Liver (tissue), 9 donors: ENCODE results near the gene LSG1. TPM values are rescaled to one million over a fixed set of nuclear protein-coding genes. Genes with fewer than 3 reads are reported as not detected.

Experiments used
- DNase-seq: peaks from one replicate; pipeline ENCODE4 v3.0.0-alpha.2; 2017; ENCODE audit warnings: low spot score
- H3K27ac ChIP-seq, 2 donors: one replicate each; pipeline ENCODE4 v1.7.0; 2013; ENCODE audit warnings: inconsistent platforms in 2 of 2, low read length in 2 of 2, control low read depth in 1 of 2, low read depth in 1 of 2, mild to moderate bottlenecking in 1 of 2
- H3K27me3 ChIP-seq, 4 donors: one replicate each; pipeline versions ENCODE4 v1.6.1 to v1.7.0; 2013; ENCODE audit warnings: low read length in 3 of 4, inconsistent platforms in 1 of 4, mild to moderate bottlenecking in 1 of 4, moderate library complexity in 1 of 4; ENCODE audit not compliant: control insufficient read depth in 4 of 4, insufficient read depth in 4 of 4
- H3K36me3 ChIP-seq, 4 donors: one replicate each; pipeline versions ENCODE4 v1.6.1 to v1.7.0; 2013; ENCODE audit warnings: low read length in 3 of 4, mild to moderate bottlenecking in 3 of 4, low read depth in 1 of 4, moderate library complexity in 1 of 4; ENCODE audit not compliant: control insufficient read depth in 4 of 4, insufficient read depth in 3 of 4
- H3K4me1 ChIP-seq, 4 donors: one replicate each; pipeline versions ENCODE4 v1.6.1 to v1.7.0; 2013; ENCODE audit warnings: low read length in 3 of 4, mild to moderate bottlenecking in 3 of 4, moderate library complexity in 1 of 4; ENCODE audit not compliant: control insufficient read depth in 4 of 4, insufficient read depth in 4 of 4
- H3K4me3 ChIP-seq, 3 donors: one replicate each; pipeline versions ENCODE4 v1.6.1 to v1.7.0; 2013; ENCODE audit warnings: low read length in 3 of 3, control low read depth in 1 of 3, low read depth in 1 of 3, mild to moderate bottlenecking in 1 of 3
- H3K9ac ChIP-seq, 2 donors: one replicate each; pipeline ENCODE4 v1.7.0; 2013; ENCODE audit warnings: low read length in 2 of 2, mild to moderate bottlenecking in 2 of 2, moderate library complexity in 2 of 2, control low read depth in 1 of 2, low read depth in 1 of 2
- H3K9me3 ChIP-seq, 4 donors: one replicate each; pipeline versions ENCODE4 v1.6.1 to v1.7.0; 2013; ENCODE audit warnings: low read length in 3 of 4; ENCODE audit not compliant: control insufficient read depth in 4 of 4
- EGR1 ChIP-seq, 2 donors: IDR thresholded peaks; 2 replicates each; pipeline ENCODE4 v1.6.1; 2016 to 2018; ENCODE audit warnings: antibody characterized with exemption in 2 of 2, low read depth in 2 of 2
- FOXA1 ChIP-seq: IDR thresholded peaks from 2 replicates; pipeline ENCODE4 v1.6.1; 2016; ENCODE audit warnings: antibody characterized with exemption
- FOXA2 ChIP-seq: IDR thresholded peaks from 2 replicates; pipeline ENCODE4 v1.6.1; 2016; ENCODE audit warnings: antibody characterized with exemption
- GABPA ChIP-seq, 2 donors: IDR thresholded peaks in 1 of 2; conservative IDR thresholded peaks in 1 of 2; 2 replicates each; pipeline ENCODE4 v1.6.1; 2016; ENCODE audit warnings: antibody characterized with exemption in 2 of 2, mild to moderate bottlenecking in 1 of 2, moderate library complexity in 1 of 2
- HNF4A ChIP-seq, 2 donors: conservative IDR thresholded peaks; 2 replicates each; pipeline ENCODE4 v1.6.1; 2016; ENCODE audit warnings: antibody characterized with exemption in 2 of 2, mild to moderate bottlenecking in 2 of 2
- HNF4G ChIP-seq: IDR thresholded peaks from 2 replicates; pipeline ENCODE4 v1.6.1; 2016; ENCODE audit warnings: antibody characterized with exemption
- JUND ChIP-seq, 2 donors: IDR thresholded peaks; 2 replicates each; pipeline ENCODE4 v1.6.1; 2016; ENCODE audit warnings: antibody characterized with exemption in 2 of 2
- NR2F2 ChIP-seq: IDR thresholded peaks from 2 replicates; pipeline ENCODE4 v1.6.1; 2016; ENCODE audit warnings: antibody characterized with exemption
- RAD21 ChIP-seq, 2 donors: IDR thresholded peaks; 2 replicates each; pipeline ENCODE4 v1.6.1; 2016; ENCODE audit warnings: antibody characterized with exemption in 2 of 2, mild to moderate bottlenecking in 2 of 2
- RXRA ChIP-seq, 2 donors: IDR thresholded peaks; 2 replicates each; pipeline ENCODE4 v1.6.1; 2017 to 2018; ENCODE audit warnings: antibody characterized with exemption in 2 of 2, mild to moderate bottlenecking in 1 of 2
- SP1 ChIP-seq: IDR thresholded peaks from 2 replicates; pipeline ENCODE4 v1.6.1; 2018; ENCODE audit warnings: antibody characterized with exemption, mild to moderate bottlenecking
- TAF1 ChIP-seq: conservative IDR thresholded peaks from 2 replicates; pipeline ENCODE4 v1.6.1; 2016; ENCODE audit warnings: antibody characterized with exemption, mild to moderate bottlenecking
- YY1 ChIP-seq: IDR thresholded peaks from 2 replicates; pipeline ENCODE4 v1.6.1; 2016; ENCODE audit warnings: antibody characterized with exemption, mild to moderate bottlenecking
- WGBS: extraction: QIAGEN DNeasy Blood & Tissue Kit; methylation state at CpG from one replicate; pipeline ENCODE4 v1.1.7; 2013; 5-methylcytosine and 5-hydroxymethylcytosine counted together
- polyA plus RNA-seq, 2 donors: library from polyadenylated mRNA; stranded (reverse) in 1 of 2; unstranded in 1 of 2; fragments of 200-250 nt in 1 of 2; fragments of >200 nt in 1 of 2; fragmentation: Nextera tagmentation in 1 of 2; extraction: Ambion mirVana in 1 of 2; gene quantifications; one replicate each; pipeline versions ENCODE4 v1.2.1 to v1.2.3, GENCODE V29; 2013 to 2015
- total RNA-seq, 2 donors: library from RNA; depleted of rRNA; stranded (reverse); fragments of >200 nt; gene quantifications; one replicate each; pipeline ENCODE4 v1.2.3, GENCODE V29; 2014
- TF ChIP-seq, protein P1 (sequence below): IDR thresholded peaks from 2 replicates; pipeline ENCODE4 v1.6.1; 2016; ENCODE audit warnings: antibody characterized with exemption
- TF ChIP-seq, protein P2 (sequence below): IDR thresholded peaks from 2 replicates; pipeline ENCODE4 v1.6.1; 2016; ENCODE audit warnings: antibody characterized with exemption
- TF ChIP-seq, protein P3 (sequence below): fragments of 150-350 bp; IDR thresholded peaks from 2 replicates; pipeline ENCODE4 v1.5.1; 2017; ENCODE audit warnings: improper control_type of control experiment, low read depth, low read length; ENCODE audit not compliant: missing input control
- TF ChIP-seq, protein P4 (sequence below): IDR thresholded peaks from 2 replicates; pipeline ENCODE4 v1.6.1; 2016; ENCODE audit warnings: antibody characterized with exemption, mild to moderate bottlenecking
- donor health status: healthy.
- donor health status: healthy.
- donor health status: healthy.
- donor health status: healthy.
- donor health status: healthy.

Gene LSG1
- total and polyA plus RNA-seq, 4 donors, result 13.6 to 38.5 (median 22.1) TPM

DNA sequence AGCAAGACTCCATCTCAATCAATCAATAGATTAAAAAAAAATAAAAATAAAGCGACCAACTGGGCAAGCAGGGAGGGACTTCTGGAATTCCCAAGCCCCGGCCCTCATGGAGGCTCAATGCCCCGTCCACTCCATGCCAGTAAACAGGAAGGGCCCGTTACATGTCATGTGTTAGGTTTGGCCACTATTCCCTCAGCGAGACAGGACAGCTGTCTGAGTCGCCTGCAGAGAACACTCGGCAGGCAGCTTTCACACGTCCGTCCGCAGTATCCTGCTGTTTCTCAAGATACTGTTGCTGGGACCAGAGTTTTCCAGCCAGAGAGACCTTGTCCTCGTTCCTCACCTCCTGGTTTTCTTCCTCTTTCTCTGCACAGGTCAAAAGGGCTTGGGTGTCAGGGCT is 56.8 kb downstream of the LSG1 start:
- no peaks in the 10 kb centered on the region for H3K4me1 ChIP-seq
- no peaks in the 10 kb centered on the region for H3K9me3 ChIP-seq
- H3K36me3 ChIP-seq, result no peaks in the 10 kb centered on the region
- no peak overlapping the region for H3K4me3 ChIP-seq
- TF ChIP-seq NR2F2 (peak; percentile 69), YY1 (no peak)
- no peak for DNase-seq
- no peak overlapping the region for H3K9ac ChIP-seq
- 82% methylated on average over 11 of the region's 11 CpGs for WGBS
- no peaks in the 10 kb centered on the region for H3K27me3 ChIP-seq
- H3K27ac ChIP-seq, result no peak overlapping the region

DNA sequence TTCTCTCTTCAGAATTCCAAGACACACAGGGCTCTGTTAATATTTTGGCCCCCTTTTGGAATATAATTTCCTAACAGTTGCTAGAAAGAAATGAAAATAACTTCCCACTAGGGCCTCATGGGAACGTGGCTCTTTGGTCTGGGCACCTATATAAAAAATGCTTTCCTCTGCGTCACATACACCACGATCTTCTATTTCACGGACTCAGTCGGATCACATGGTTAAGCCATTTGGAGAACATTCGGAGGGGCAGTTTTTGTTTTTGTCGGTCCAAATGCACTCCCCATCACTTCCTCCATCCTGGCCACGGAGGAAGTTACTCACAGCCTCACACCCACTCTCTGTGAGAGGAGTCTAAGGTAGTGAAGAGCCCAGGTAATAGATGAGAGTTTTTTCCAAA is 59.8 kb downstream of the LSG1 start:
- Histone ChIP-seq H3K4me3 (no peak overlapping the region), H3K4me1 (no peaks in the 10 kb centered on the region), H3K27ac (no peak overlapping the region), H3K36me3 (no peaks in the 10 kb centered on the region), H3K27me3 (no peaks in the 10 kb centered on the region), H3K9me3 (no peaks in the 10 kb centered on the region), H3K9ac (no peak overlapping the region)
- DNase-seq, result no peak
- WGBS, result 82% methylated on average over 8 of the region's 8 CpGs
- no peak for TF ChIP-seq NR2F2
- no peak for TF ChIP-seq FOXA2
- TF ChIP-seq, protein P1, sequence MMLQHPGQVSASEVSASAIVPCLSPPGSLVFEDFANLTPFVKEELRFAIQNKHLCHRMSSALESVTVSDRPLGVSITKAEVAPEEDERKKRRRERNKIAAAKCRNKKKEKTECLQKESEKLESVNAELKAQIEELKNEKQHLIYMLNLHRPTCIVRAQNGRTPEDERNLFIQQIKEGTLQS, result no peak
- no peak for TF ChIP-seq GABPA (IDR thresholded peaks at IDR 0.05 in 1 of 2, conservative IDR thresholded peaks at IDR 0.05 in 1 of 2)
- TF ChIP-seq RAD21 (IDR thresholded peaks at IDR 0.05), result no peak
- TF ChIP-seq JUND (IDR thresholded peaks at IDR 0.05), result no peak
- TF ChIP-seq SP1, result no peak
- no peak for TF ChIP-seq FOXA1
- TF ChIP-seq, protein P2, sequence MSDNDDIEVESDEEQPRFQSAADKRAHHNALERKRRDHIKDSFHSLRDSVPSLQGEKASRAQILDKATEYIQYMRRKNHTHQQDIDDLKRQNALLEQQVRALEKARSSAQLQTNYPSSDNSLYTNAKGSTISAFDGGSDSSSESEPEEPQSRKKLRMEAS, result no peak
- no peak for TF ChIP-seq YY1
- no peak for TF ChIP-seq HNF4A (conservative IDR thresholded peaks at IDR 0.05)
- TF ChIP-seq, protein P3, sequence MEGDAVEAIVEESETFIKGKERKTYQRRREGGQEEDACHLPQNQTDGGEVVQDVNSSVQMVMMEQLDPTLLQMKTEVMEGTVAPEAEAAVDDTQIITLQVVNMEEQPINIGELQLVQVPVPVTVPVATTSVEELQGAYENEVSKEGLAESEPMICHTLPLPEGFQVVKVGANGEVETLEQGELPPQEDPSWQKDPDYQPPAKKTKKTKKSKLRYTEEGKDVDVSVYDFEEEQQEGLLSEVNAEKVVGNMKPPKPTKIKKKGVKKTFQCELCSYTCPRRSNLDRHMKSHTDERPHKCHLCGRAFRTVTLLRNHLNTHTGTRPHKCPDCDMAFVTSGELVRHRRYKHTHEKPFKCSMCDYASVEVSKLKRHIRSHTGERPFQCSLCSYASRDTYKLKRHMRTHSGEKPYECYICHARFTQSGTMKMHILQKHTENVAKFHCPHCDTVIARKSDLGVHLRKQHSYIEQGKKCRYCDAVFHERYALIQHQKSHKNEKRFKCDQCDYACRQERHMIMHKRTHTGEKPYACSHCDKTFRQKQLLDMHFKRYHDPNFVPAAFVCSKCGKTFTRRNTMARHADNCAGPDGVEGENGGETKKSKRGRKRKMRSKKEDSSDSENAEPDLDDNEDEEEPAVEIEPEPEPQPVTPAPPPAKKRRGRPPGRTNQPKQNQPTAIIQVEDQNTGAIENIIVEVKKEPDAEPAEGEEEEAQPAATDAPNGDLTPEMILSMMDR, result no peak
- TF ChIP-seq, protein P4, sequence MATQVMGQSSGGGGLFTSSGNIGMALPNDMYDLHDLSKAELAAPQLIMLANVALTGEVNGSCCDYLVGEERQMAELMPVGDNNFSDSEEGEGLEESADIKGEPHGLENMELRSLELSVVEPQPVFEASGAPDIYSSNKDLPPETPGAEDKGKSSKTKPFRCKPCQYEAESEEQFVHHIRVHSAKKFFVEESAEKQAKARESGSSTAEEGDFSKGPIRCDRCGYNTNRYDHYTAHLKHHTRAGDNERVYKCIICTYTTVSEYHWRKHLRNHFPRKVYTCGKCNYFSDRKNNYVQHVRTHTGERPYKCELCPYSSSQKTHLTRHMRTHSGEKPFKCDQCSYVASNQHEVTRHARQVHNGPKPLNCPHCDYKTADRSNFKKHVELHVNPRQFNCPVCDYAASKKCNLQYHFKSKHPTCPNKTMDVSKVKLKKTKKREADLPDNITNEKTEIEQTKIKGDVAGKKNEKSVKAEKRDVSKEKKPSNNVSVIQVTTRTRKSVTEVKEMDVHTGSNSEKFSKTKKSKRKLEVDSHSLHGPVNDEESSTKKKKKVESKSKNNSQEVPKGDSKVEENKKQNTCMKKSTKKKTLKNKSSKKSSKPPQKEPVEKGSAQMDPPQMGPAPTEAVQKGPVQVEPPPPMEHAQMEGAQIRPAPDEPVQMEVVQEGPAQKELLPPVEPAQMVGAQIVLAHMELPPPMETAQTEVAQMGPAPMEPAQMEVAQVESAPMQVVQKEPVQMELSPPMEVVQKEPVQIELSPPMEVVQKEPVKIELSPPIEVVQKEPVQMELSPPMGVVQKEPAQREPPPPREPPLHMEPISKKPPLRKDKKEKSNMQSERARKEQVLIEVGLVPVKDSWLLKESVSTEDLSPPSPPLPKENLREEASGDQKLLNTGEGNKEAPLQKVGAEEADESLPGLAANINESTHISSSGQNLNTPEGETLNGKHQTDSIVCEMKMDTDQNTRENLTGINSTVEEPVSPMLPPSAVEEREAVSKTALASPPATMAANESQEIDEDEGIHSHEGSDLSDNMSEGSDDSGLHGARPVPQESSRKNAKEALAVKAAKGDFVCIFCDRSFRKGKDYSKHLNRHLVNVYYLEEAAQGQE, result no peak
- no peak for TF ChIP-seq RXRA (IDR thresholded peaks at IDR 0.05)
- no peak for TF ChIP-seq EGR1 (IDR thresholded peaks at IDR 0.05; ENCODE audit: low read depth in 2 of 2)
- no peak for TF ChIP-seq TAF1
- no peak for TF ChIP-seq HNF4G
